SK-N-SH (cell line): ENCODE data around the gene GRIP2. TPM values are rescaled to one million over a fixed set of nuclear protein-coding genes. Genes with fewer than 3 reads are reported as not detected.
A peak's percentile ranks its signal among the peaks of the same experiment; 100 is the strongest.

Experiments
- CTCF ChIA-PET: fragments of 300-600, 350-600 bp; formaldehyde crosslinking; extraction: SDS; loops from one replicate; lab custom pipeline; 2021; lab: Yijun Ruan, JAX
- POLR2A ChIA-PET: fragments of 350-600 bp; sonication (Branson Sonifier 250); formaldehyde crosslinking; extraction: SDS; loops from one replicate; lab custom pipeline; 2020; ENCODE audit warnings: antibody characterized with exemption, inconsistent platforms; lab: Yijun Ruan, JAX
- DNase-seq: peaks from one replicate; pipeline ENCODE4 v3.0.0; 2012
- H2AFZ ChIP-seq: fragments of 200-600 bp; sonication (generic); 2 replicates; pipeline ENCODE4 v1.8.1; 2016; ENCODE audit warnings: antibody characterized with exemption, mild to moderate bottlenecking, low read depth
- H3F3A ChIP-seq: fragments of 200-600 bp; sonication (generic); replicated peaks from 2 replicates; pipeline ENCODE3; 2016; ENCODE audit warnings: antibody characterized with exemption, mild to moderate bottlenecking; ENCODE audit not compliant: insufficient read depth
- H3K27ac ChIP-seq, 2 experiments: fragments of 200-500 bp in 1 of 2; fragments of 200-600 bp in 1 of 2; sonication (Bioruptor generic) in 1 of 2; sonication (generic), shearing (Covaris generic) in 1 of 2; 2 replicates each; pipeline versions ENCODE4 v1.5.1 to v1.6.1; 2014 to 2016; ENCODE audit warnings: low read depth in 2 of 2, inconsistent platforms in 1 of 2, low read length in 1 of 2, mild to moderate bottlenecking in 1 of 2, mixed read lengths in 1 of 2
- H3K27me3 ChIP-seq: fragments of 200-600 bp; sonication (generic), shearing (Covaris generic); 2 replicates; pipeline ENCODE4 v1.6.1; 2016; ENCODE audit warnings: mixed run types; ENCODE audit not compliant: insufficient read depth
- H3K36me3 ChIP-seq, 2 experiments: fragments of 200-500 bp in 1 of 2; fragments of 200-600 bp in 1 of 2; sonication (Bioruptor generic) in 1 of 2; sonication (generic) in 1 of 2; replicated peaks in 1 of 2; 2 replicates each; pipeline versions ENCODE3 to v1.5.1; 2014 to 2016; ENCODE audit warnings: low read length in 1 of 2, mild to moderate bottlenecking in 1 of 2; ENCODE audit not compliant: insufficient read depth in 2 of 2, control insufficient read depth in 1 of 2
- H3K4me1 ChIP-seq, 2 experiments: fragments of 200-500 bp in 1 of 2; fragments of 200-600 bp in 1 of 2; sonication (Bioruptor generic) in 1 of 2; sonication (generic), shearing (Covaris generic) in 1 of 2; 2 replicates each; pipeline versions ENCODE4 v1.5.1 to v1.6.1; 2014 to 2016; ENCODE audit warnings: low read depth in 1 of 2, low read length in 1 of 2, mixed run types in 1 of 2; ENCODE audit not compliant: insufficient read depth in 2 of 2, control insufficient read depth in 1 of 2
- H3K4me2 ChIP-seq: fragments of 200-600 bp; sonication (generic), shearing (Covaris generic); 2 replicates; pipeline ENCODE4 v1.6.1; 2017; ENCODE audit warnings: mixed run types
- H3K4me3 ChIP-seq, 2 experiments: fragments of 200-500 bp in 1 of 2; fragments of 200-600 bp in 1 of 2; sonication (Bioruptor generic) in 1 of 2; sonication (generic), shearing (Covaris generic) in 1 of 2; 2 replicates each; pipeline versions ENCODE4 v1.5.1 to v1.8.1; 2014 to 2016; ENCODE audit warnings: low read depth in 2 of 2, inconsistent platforms in 1 of 2, low read length in 1 of 2, mild to moderate bottlenecking in 1 of 2, mixed read lengths in 1 of 2, moderate library complexity in 1 of 2
- H3K79me2 ChIP-seq: fragments of 200-600 bp; sonication (generic); 2 replicates; pipeline ENCODE4 v1.8.1; 2017; ENCODE audit warnings: mild to moderate bottlenecking; ENCODE audit not compliant: insufficient read depth
- H3K9ac ChIP-seq: fragments of 200-600 bp; sonication (generic); 2 replicates; pipeline ENCODE4 v1.6.1; 2017; ENCODE audit warnings: mixed run types
- H3K9me2 ChIP-seq: fragments of 200-600 bp; sonication (generic); 2 replicates; pipeline ENCODE4 v1.6.1; 2017; ENCODE audit warnings: mixed run types
- H3K9me3 ChIP-seq: fragments of 200-600 bp; sonication (generic); 2 replicates; pipeline ENCODE4 v1.6.1; 2017; ENCODE audit warnings: mixed run types, mild to moderate bottlenecking, moderate library complexity
- H4K20me1 ChIP-seq: fragments of 200-600 bp; sonication (generic); 2 replicates; pipeline ENCODE4 v1.6.1; 2017; ENCODE audit warnings: mild to moderate bottlenecking, mixed run types; ENCODE audit not compliant: insufficient read depth
- CTCF ChIP-seq: fragments of 200-600 bp; sonication (generic); IDR thresholded peaks from 2 replicates; pipeline ENCODE4 v1.6.1; 2017; ENCODE audit warnings: antibody characterized with exemption, mild to moderate bottlenecking, moderate library complexity
- ELF1 ChIP-seq: IDR thresholded peaks from 2 replicates; pipeline ENCODE4 v1.4.0; 2012
- EZH2phosphoT487 ChIP-seq: fragments of 200-600 bp; sonication (generic); IDR thresholded peaks from 2 replicates; pipeline ENCODE4 v1.6.1; 2017; ENCODE audit warnings: low read depth, mixed run types, mild to moderate bottlenecking, antibody characterized with exemption, moderate library complexity, borderline replicate concordance
- FOXJ3 ChIP-seq: sonication (generic); formaldehyde crosslinking; IDR thresholded peaks from 2 replicates; pipeline ENCODE4 v1.5.1; 2020; ENCODE audit warnings: mild to moderate bottlenecking, missing genetic modification reagents
- GABPA ChIP-seq: IDR thresholded peaks from 2 replicates; pipeline ENCODE4 v1.4.0; 2012; ENCODE audit warnings: low read depth, mild to moderate bottlenecking
- JUND ChIP-seq: IDR thresholded peaks from 2 replicates; pipeline ENCODE4 v1.4.0; 2012
- MAX ChIP-seq: IDR thresholded peaks from 2 replicates; pipeline ENCODE4 v1.4.0; 2012; ENCODE audit warnings: low read depth
- PBX3 ChIP-seq: IDR thresholded peaks from 2 replicates; pipeline ENCODE4; 2012
- POLR2AphosphoS5 ChIP-seq: IDR thresholded peaks from 2 replicates; pipeline ENCODE4 v1.6.1; 2012; ENCODE audit warnings: low read depth, low read length
- RFX5 ChIP-seq: IDR thresholded peaks from 2 replicates; pipeline ENCODE4 v1.6.1; 2012; ENCODE audit warnings: mild to moderate bottlenecking, improper control_type of control experiment, low read length
- YY1 ChIP-seq: IDR thresholded peaks from 2 replicates; pipeline ENCODE4 v1.4.0; 2012; ENCODE audit warnings: low read depth, mild to moderate bottlenecking
- ZBTB33 ChIP-seq: IDR thresholded peaks from 2 replicates; pipeline ENCODE4 v1.4.0; 2012; ENCODE audit warnings: low read depth, borderline replicate concordance
- WGBS: methylation state at CpG from one replicate; pipeline ENCODE4 v1.1.6; 2017; ENCODE audit warnings: low lambda C conversion rate; 5-methylcytosine and 5-hydroxymethylcytosine counted together
- polyA plus RNA-seq, 3 experiments: library from polyadenylated mRNA; depleted of rRNA; stranded (reverse); fragments of >200 nt; gene quantifications; 2 replicates each; pipeline ENCODE4 v1.2.3, GENCODE V29; 2012

The GRIP2 gene
- polyA plus RNA-seq, 1 of the 3 experiments (the other 2 are of a cell fraction) = 0.15 TPM

- H3K9me3 ChIP-seq = no peaks in the 10 kb centered on the region
- H3K9me2 ChIP-seq = no peaks in the 10 kb centered on the region
- H2AFZ ChIP-seq = no peak overlapping the region
- TF ChIP-seq MAX (no peak), CTCF (no peak)
- TF ChIP-seq, all 33 proteins: peak for 0
- no peaks in the 10 kb centered on the region for H3K27me3 ChIP-seq
- peaks cover 0 to 12% of the 10 kb centered on the region in 2 experiments for H3K36me3 ChIP-seq
- CTCF ChIA-PET = interaction anchor here (1.3 kb wide), 1 partner anchor 227 kb away, joined by 3 read pairs; no protein-coding TSS in a partner anchor
- H3K79me2 ChIP-seq = no peaks in the 10 kb centered on the region
- H3K9ac ChIP-seq = no peak overlapping the region
- H3K4me1 ChIP-seq = no peaks in the 10 kb centered on the region; a peak in 1 of 4 replicates
- 0 out of 2 replicates have a peak, but pooled peaks cover 4% of the 10 kb centered on the region for H4K20me1 ChIP-seq
- H3K4me3 ChIP-seq = no peak overlapping the region
- WGBS = 88% methylated on average over 7 of the region's 7 CpGs
- no peaks in the 10 kb centered on the region for H3F3A ChIP-seq
- H3K4me2 ChIP-seq = no peak overlapping the region
- POLR2A ChIA-PET = no interaction called here
- H3K27ac ChIP-seq = peak overlapping the region in 1 of 2 experiments; percentile 25; a peak in 1 of 4 replicates
- DNase-seq = no peak
Observed at GRCh38 chr3:14488286-14489041, 51.7 kb downstream of the GRIP2 start.

- DNase-seq = no peak
- TF ChIP-seq POLR2AphosphoS5 (no peak), PBX3 (no peak), ZBTB33 (no peak), YY1 (no peak), RFX5 (no peak), FOXJ3 (no peak), EZH2phosphoT487 (no peak), ELF1 (no peak), GABPA (no peak), JUND (no peak)
- Histone ChIP-seq H3K79me2 (no peaks in the 10 kb centered on the region), H3K4me1 (no peaks in the 10 kb centered on the region; a peak in 1 of 4 replicates), H3K9ac (no peak overlapping the region), H3F3A (no peaks in the 10 kb centered on the region), H2AFZ (no peak overlapping the region), H3K27me3 (no peaks in the 10 kb centered on the region), H3K9me3 (no peaks in the 10 kb centered on the region), H3K36me3 (peaks cover 0 to 17% of the 10 kb centered on the region in 2 experiments), H3K9me2 (no peaks in the 10 kb centered on the region), H3K27ac (no peak overlapping the region), H3K4me3 (no peak overlapping the region), H4K20me1 (0 out of 2 replicates have a peak, but pooled peaks cover 4% of the 10 kb centered on the region), H3K4me2 (no peak overlapping the region)
- ChIA-PET POLR2A (no interaction called here), CTCF (interaction anchor here (1.3 to 3.7 kb wide), 3 partner anchors 20 to 226 kb away, joined by 3 to 16 read pairs (median 3); no protein-coding TSS in a partner anchor)
- WGBS = 93% methylated on average over 4 of the region's 7 CpGs
Observed at GRCh38 chr3:14487821-14488220, 52.3 kb downstream of the GRIP2 start.
